ENCODE measurements around the gene PDCD2L.
"Not testable (repeated sequence)": the region's sequence is repeated elsewhere in the genome, so short reads cannot be mapped to it uniquely, and the experiment has no call there.

PDCD2L gene

GRCh38 chr19:34454091-34454490 lies 49.9 kb downstream of the PDCD2L start:
- DNase-seq (ENCODE audit: low read depth): peak; percentile 32
- no peak for TF ChIP-seq CTCF (conservative IDR thresholded peaks at IDR 0.05; ENCODE audit: low read depth, low read length)
- H3K4me3 ChIP-seq (ENCODE audit: low read depth, low read length): no peak overlapping the region

GRCh38 chr19:34454685-34455084 lies 50.5 kb downstream of the PDCD2L start:
- no peak for DNase-seq (ENCODE audit: low read depth)
- TF ChIP-seq CTCF (conservative IDR thresholded peaks at IDR 0.05; ENCODE audit: low read depth, low read length): no peak
- no peak overlapping the region for H3K4me3 ChIP-seq (ENCODE audit: low read depth, low read length)

- not testable (repeated sequence) for H3K4me3 ChIP-seq (ENCODE audit: low read depth, low read length)
Measured at GRCh38 chr19:34455783-34456480, 51.7 kb downstream of the PDCD2L start.

GRCh38 chr19:34457446-34457845 lies 53.2 kb downstream of the PDCD2L start:
- no peak overlapping the region for H3K4me3 ChIP-seq (ENCODE audit: low read depth, low read length)
- TF ChIP-seq CTCF (conservative IDR thresholded peaks at IDR 0.05; ENCODE audit: low read depth, low read length): no peak
- DNase-seq (ENCODE audit: low read depth): no peak

More at GRCh38 chr19:34455783-34456480, 51.7 kb downstream of the PDCD2L start:
- DNase-seq (ENCODE audit: low read depth): not testable (repeated sequence)

- no peak for TF ChIP-seq CTCF (conservative IDR thresholded peaks at IDR 0.05; ENCODE audit: low read depth, low read length)
- no peak for DNase-seq (ENCODE audit: low read depth)
- no peak overlapping the region for H3K4me3 ChIP-seq (ENCODE audit: low read depth, low read length)
Measured at GRCh38 chr19:34458677-34459076, 54.5 kb downstream of the PDCD2L start.

- H3K4me3 ChIP-seq (ENCODE audit: low read depth, low read length): no peak overlapping the region
- no peak for TF ChIP-seq CTCF (conservative IDR thresholded peaks at IDR 0.05; ENCODE audit: low read depth, low read length)
- no peak for DNase-seq (ENCODE audit: low read depth)
Measured at GRCh38 chr19:34459614-34460013, 55.4 kb downstream of the PDCD2L start.

GRCh38 chr19:34461375-34462100 lies 57.3 kb downstream of the PDCD2L start:
- no peak overlapping the region for H3K4me3 ChIP-seq (ENCODE audit: low read depth, low read length)
- peak; percentile 61 for DNase-seq (ENCODE audit: low read depth)
- TF ChIP-seq CTCF (conservative IDR thresholded peaks at IDR 0.05; ENCODE audit: low read depth, low read length): no peak

GRCh38 chr19:34464785-34465184 lies 60.6 kb downstream of the PDCD2L start:
- not testable (repeated sequence) for H3K4me3 ChIP-seq (ENCODE audit: low read depth, low read length); DNase-seq (ENCODE audit: low read depth)

Measured in choroid plexus epithelial cell (primary cell).